GM12878 (cell line): ENCODE data around the gene CNDP1. TPM values are rescaled to one million over a fixed set of nuclear protein-coding genes. Genes with fewer than 3 reads are reported as not detected.

ENCODE experiments used
- ATAC-seq: fragments of 200-7000 bp; cut with Tn5 transposase; 3 replicates; pipeline ENCODE4 v1.9.1; 2020; ENCODE audit warnings: mild to moderate bottlenecking, moderate library complexity
- BruUV-seq: library from RNA; stranded (reverse); fragments of 400-500 nt; replicated peaks from 2 replicates; lab custom pipeline; 2021; lab: Mats Ljungman, UMichigan
- CTCF ChIA-PET: fragments of 300-600 bp; sonication (Branson Sonifier 250); formaldehyde crosslinking; extraction: SDS; loops from one replicate; lab custom pipeline; 2021; ENCODE audit warnings: inconsistent platforms; lab: Yijun Ruan, JAX
- POLR2A ChIA-PET: fragments of 350-600 bp; formaldehyde crosslinking; extraction: SDS; loops from one replicate; lab custom pipeline; 2021; ENCODE audit warnings: inconsistent platforms; lab: Charles Lee
- RAD21 ChIA-PET: fragments of 300-600 bp; sonication (Branson Sonifier 250); formaldehyde crosslinking; loops from one replicate; lab custom pipeline; 2023; ENCODE audit warnings: antibody characterized with exemption; ENCODE audit not compliant: unreplicated experiment; lab: Charles Lee
- SMC1A ChIA-PET: fragments of 300-600 bp; sonication (Branson Sonifier 250); formaldehyde crosslinking; loops from one replicate; lab custom pipeline; 2023; ENCODE audit not compliant: unreplicated experiment, uncharacterized antibody; lab: Charles Lee
- DNase-seq: peaks from one replicate; pipeline ENCODE4 v3.0.0-alpha.2; 2011; ENCODE audit warnings: low read depth, low spot score
- FAIRE-seq: peaks from 3 replicates; lab custom pipeline; 2011; peaks lifted over from hg19 to GRCh38; lab: Jason Lieb, UNC
- H2AFZ ChIP-seq: 2 replicates; pipeline ENCODE4 v1.6.0; 2011; ENCODE audit warnings: low read depth, low read length, control low read depth; ENCODE audit not compliant: control insufficient read depth
- H3K27ac ChIP-seq: 2 replicates; pipeline ENCODE4 v1.5.1; 2011; ENCODE audit warnings: control low read depth; ENCODE audit not compliant: control insufficient read depth, insufficient read depth
- H3K27me3 ChIP-seq, 2 experiments: replicated peaks in 1 of 2; 2 replicates each; pipeline versions ENCODE4 v1.6.0 to v1.6.1; 2011; ENCODE audit warnings: low read length in 1 of 2; ENCODE audit not compliant: control insufficient read depth in 2 of 2, insufficient read depth in 2 of 2
- H3K36me3 ChIP-seq, 2 experiments: 2 replicates each; pipeline ENCODE4 v1.5.1; 2011; ENCODE audit warnings: low read length in 1 of 2; ENCODE audit not compliant: control insufficient read depth in 2 of 2, insufficient read depth in 2 of 2
- H3K4me1 ChIP-seq: 2 replicates; pipeline ENCODE4 v1.6.1; 2011; ENCODE audit warnings: mild to moderate bottlenecking, low read length, moderate library complexity, mixed read lengths; ENCODE audit not compliant: control insufficient read depth, insufficient read depth
- H3K4me2 ChIP-seq: 2 replicates; pipeline ENCODE4 v1.6.0; 2011; ENCODE audit warnings: control low read depth; ENCODE audit not compliant: control insufficient read depth, insufficient read depth
- H3K4me3 ChIP-seq: fragments of 200-600 bp; sonication (generic); 2 replicates; pipeline ENCODE4 v1.5.1; 2016
- H3K79me2 ChIP-seq: 2 replicates; pipeline ENCODE4 v1.6.0; 2011; ENCODE audit warnings: low read length; ENCODE audit not compliant: control insufficient read depth, insufficient read depth
- H3K9ac ChIP-seq: 2 replicates; pipeline ENCODE4 v1.8.0; 2011; ENCODE audit warnings: low read length, control low read depth, mixed read lengths; ENCODE audit not compliant: control insufficient read depth, insufficient read depth
- H3K9me3 ChIP-seq: replicated peaks from 3 replicates; pipeline ENCODE4 v1.5.1; 2011; ENCODE audit warnings: mild to moderate bottlenecking, low read length; ENCODE audit not compliant: control insufficient read depth, insufficient read depth
- H4K20me1 ChIP-seq: 2 replicates; pipeline ENCODE4 v1.6.0; 2011; ENCODE audit not compliant: control insufficient read depth, insufficient read depth
- BMI1 ChIP-seq: fragments of 450-650 bp; IDR thresholded peaks from 2 replicates; pipeline ENCODE4 v1.6.1; 2016; ENCODE audit warnings: mild to moderate bottlenecking, moderate library complexity, borderline replicate concordance
- CHD1 ChIP-seq: IDR thresholded peaks from 2 replicates; pipeline ENCODE4 v1.6.1; 2012; ENCODE audit warnings: low read depth, low read length, improper control_type of control experiment
- CREM ChIP-seq: IDR thresholded peaks from 2 replicates; pipeline ENCODE4 v1.6.1; 2014; ENCODE audit warnings: antibody characterized with exemption, low read depth
- NR2C2 ChIP-seq: IDR thresholded peaks from 2 replicates; pipeline ENCODE4 v1.6.1; 2011; ENCODE audit warnings: borderline replicate concordance, low read depth; ENCODE audit not compliant: control insufficient read depth, insufficient read length
- POLR2A ChIP-seq: IDR thresholded peaks from 2 replicates; pipeline ENCODE4 v1.6.1; 2011; ENCODE audit warnings: low read depth, mild to moderate bottlenecking, low read length
- RELA ChIP-seq: fragments of 450-650 bp; IDR thresholded peaks from 2 replicates; pipeline ENCODE4 v1.8.0; 2014; ENCODE audit warnings: borderline replicate concordance; ENCODE audit not compliant: partially characterized antibody
- TCF7 ChIP-seq: IDR thresholded peaks from 2 replicates; pipeline ENCODE4 v1.6.1; 2014; ENCODE audit warnings: antibody characterized with exemption, borderline replicate concordance
- USF2 ChIP-seq: IDR thresholded peaks from 2 replicates; pipeline ENCODE4 v1.6.1; 2011; ENCODE audit warnings: low read depth, low read length, improper control_type of control experiment, borderline replicate concordance
- ZNF217 ChIP-seq: fragments of 450-650 bp; IDR thresholded peaks from 2 replicates; pipeline ENCODE4 v1.6.1; 2017; ENCODE audit warnings: antibody characterized with exemption, mild to moderate bottlenecking
- ZNF24 ChIP-seq: fragments of 450-650 bp; IDR thresholded peaks from 2 replicates; pipeline ENCODE4 v1.6.1; 2017; ENCODE audit warnings: antibody characterized with exemption, mild to moderate bottlenecking
- WGBS: methylation state at CpG from one replicate; pipeline ENCODE4 v1.1.6; 2016; ENCODE audit warnings: low lambda C conversion rate; ENCODE audit not compliant: insufficient replicate concordance, insufficient coverage; ENCODE audit errors: missing lambda C conversion rate; 5-methylcytosine and 5-hydroxymethylcytosine counted together
- in situ Hi-C: fragments of 300-500 bp; cut with MboI; formaldehyde crosslinking; loops from 9 replicates; pipeline ENCODE4 v1.14.3; 2018; ENCODE audit warnings: mixed read lengths
- intact Hi-C: fragments of 100-400 bp; cut with micrococcal nuclease; formaldehyde crosslinking; loops from one replicate; pipeline ENCODE4 v1.14.2; 2022; ENCODE audit not compliant: unreplicated experiment
- polyA plus RNA-seq, 11 experiments: library from polyadenylated mRNA; depleted of rRNA in 4 of 11; unstranded in 6 of 11; stranded (reverse) in 5 of 11; fragments of >200 nt; fragmentation: Nextera tagmentation in 4 of 11; fragmentation: Illumina TruSeq in 1 of 11; extraction: Ambion mirVana in 4 of 11; extraction: Trizol in 1 of 11; gene quantifications; 1 replicate in 1 of 11; 2 replicates in 10 of 11; pipeline versions ENCODE4 v1.2.1 to v1.2.3, GENCODE V29; 2011 to 2016; ENCODE audit warnings: inconsistent platforms in 2 of 11, missing spikeins in 2 of 11, low read depth in 1 of 11
- total RNA-seq, 4 experiments: library from RNA; depleted of rRNA in 3 of 4; stranded (reverse); fragments of >200 nt in 3 of 4; fragmentation: Illumina TruSeq in 1 of 4; extraction: Trizol in 1 of 4; gene quantifications; 2 replicates each; pipeline versions ENCODE4 v1.2.1 to v1.2.3, GENCODE V29; 2013 to 2021
- TF ChIP-seq, protein P1 (sequence below): fragments of 450-650 bp; IDR thresholded peaks from 2 replicates; pipeline ENCODE4 v1.6.1; 2017; ENCODE audit warnings: mild to moderate bottlenecking
- TF ChIP-seq, protein P2 (sequence below): IDR thresholded peaks from 2 replicates; pipeline ENCODE4 v1.6.1; 2012; ENCODE audit warnings: low read depth, low read length, improper control_type of control experiment

CNDP1 gene
- total and polyA plus RNA-seq, 10 of the 15 experiments (the other 5 are each of a cell fraction or from before 2014, with no cell fraction given): 0.04 to 0.05 TPM; not detected in 8

DNA sequence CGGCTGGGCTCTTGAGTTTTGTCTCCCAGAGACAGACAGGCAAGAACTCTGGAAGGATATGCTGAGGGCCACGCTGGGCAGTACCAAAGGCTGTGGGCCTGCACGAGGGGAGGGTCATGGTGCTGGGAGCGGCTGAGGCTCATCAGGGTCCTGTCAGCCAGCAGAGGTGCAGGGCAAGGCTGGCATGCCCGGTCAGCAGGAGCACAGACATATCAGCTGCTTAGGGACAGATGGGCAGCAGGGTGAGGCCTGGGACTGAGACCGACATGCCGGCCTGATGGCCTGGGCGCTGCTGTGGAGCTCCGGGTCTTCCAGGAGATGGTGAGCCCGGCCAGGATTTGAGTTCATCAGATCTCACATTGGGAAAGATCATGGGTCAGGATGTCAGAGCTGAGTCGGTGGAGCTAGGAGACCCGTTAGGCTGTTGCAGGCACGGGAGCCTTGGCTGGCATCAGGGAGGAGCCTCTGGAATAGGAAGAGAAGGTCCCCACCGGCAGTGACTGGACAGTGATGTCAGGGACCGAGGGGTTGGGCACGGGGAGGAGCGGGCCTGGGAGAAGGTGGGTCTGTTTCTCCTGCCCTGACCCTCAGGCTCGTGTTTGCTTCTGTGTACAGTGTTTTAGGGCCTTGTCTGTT, 19.3 kb upstream of the CNDP1 start:
- DNase-seq: no peak
- H2AFZ ChIP-seq: no peak overlapping the region
- H3K79me2 ChIP-seq: no peaks in the 10 kb centered on the region
- no peaks in the 10 kb centered on the region; the same call in 1 of the 2 replicates for H4K20me1 ChIP-seq
- 95% methylated on average over 15 of the region's 18 CpGs for WGBS
- in situ Hi-C loops: no loop called here
- TF ChIP-seq POLR2A (peak; percentile 50; the same call in 1 of the 2 replicates), ZNF24 (no peak)
- no peak for FAIRE-seq
- no TSS peak for BruUV-seq
- CTCF ChIA-PET: no interaction called here
- H3K4me1 ChIP-seq: no peaks in the 10 kb centered on the region
- RAD21 ChIA-PET: no interaction called here
- H3K27ac ChIP-seq: no peak overlapping the region
- H3K27me3 ChIP-seq: no peaks in the 10 kb centered on the region
- H3K9ac ChIP-seq: no peak overlapping the region
- SMC1A ChIA-PET: no interaction called here
- no peaks in the 10 kb centered on the region for H3K9me3 ChIP-seq
- no peak for ATAC-seq
- POLR2A ChIA-PET: no interaction called here
- H3K36me3 ChIP-seq: peaks cover 45 to 53% of the 10 kb centered on the region in 2 experiments
- H3K4me3 ChIP-seq: no peak overlapping the region
- no peak overlapping the region for H3K4me2 ChIP-seq
- intact Hi-C loops: no loop called here

DNA sequence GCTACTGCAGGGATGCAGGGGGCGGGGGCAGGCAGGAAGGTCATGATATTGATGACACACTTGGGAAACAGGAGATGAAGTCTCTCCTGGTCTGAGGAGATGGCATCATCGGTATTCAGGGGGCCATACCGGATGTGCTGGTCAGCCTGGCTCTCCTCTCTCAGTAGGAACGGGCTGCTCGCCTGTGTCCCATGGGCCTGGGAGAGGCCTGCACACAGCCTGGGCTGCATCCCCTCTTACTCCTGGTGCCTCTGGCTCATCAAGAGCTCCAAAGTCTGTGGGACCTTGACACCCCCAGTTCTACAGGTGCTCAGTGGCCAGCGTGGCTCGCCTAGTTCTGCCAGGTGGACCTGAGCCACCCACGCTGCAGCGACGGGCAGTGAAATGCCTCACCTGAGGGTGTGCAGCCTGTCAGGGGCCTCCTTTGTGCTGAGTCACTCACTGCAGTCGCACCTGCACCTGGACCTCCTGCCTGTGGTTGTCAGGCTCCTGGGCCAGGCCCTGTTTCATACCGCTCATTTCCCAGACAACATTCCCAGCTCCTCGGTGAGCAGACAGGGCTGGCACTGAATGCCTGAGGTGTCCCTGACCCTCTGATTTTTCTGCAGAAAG, 18.6 kb upstream of the CNDP1 start:
- 87% methylated on average over 13 of the region's 13 CpGs for WGBS
- ATAC-seq (no peak), DNase-seq (no peak), FAIRE-seq (no peak)
- no TSS peak for BruUV-seq
- Histone ChIP-seq H3K27me3 (no peaks in the 10 kb centered on the region), H4K20me1 (no peaks in the 10 kb centered on the region; the same call in 1 of the 2 replicates), H3K4me3 (no peak overlapping the region), H3K9ac (no peak overlapping the region), H2AFZ (no peak overlapping the region), H3K4me2 (no peak overlapping the region), H3K79me2 (no peaks in the 10 kb centered on the region), H3K9me3 (no peaks in the 10 kb centered on the region), H3K36me3 (peaks cover 46 to 54% of the 10 kb centered on the region in 2 experiments), H3K4me1 (no peaks in the 10 kb centered on the region), H3K27ac (no peak overlapping the region)
- CTCF ChIA-PET: no interaction called here
- SMC1A ChIA-PET: no interaction called here
- TF ChIP-seq, protein P1, sequence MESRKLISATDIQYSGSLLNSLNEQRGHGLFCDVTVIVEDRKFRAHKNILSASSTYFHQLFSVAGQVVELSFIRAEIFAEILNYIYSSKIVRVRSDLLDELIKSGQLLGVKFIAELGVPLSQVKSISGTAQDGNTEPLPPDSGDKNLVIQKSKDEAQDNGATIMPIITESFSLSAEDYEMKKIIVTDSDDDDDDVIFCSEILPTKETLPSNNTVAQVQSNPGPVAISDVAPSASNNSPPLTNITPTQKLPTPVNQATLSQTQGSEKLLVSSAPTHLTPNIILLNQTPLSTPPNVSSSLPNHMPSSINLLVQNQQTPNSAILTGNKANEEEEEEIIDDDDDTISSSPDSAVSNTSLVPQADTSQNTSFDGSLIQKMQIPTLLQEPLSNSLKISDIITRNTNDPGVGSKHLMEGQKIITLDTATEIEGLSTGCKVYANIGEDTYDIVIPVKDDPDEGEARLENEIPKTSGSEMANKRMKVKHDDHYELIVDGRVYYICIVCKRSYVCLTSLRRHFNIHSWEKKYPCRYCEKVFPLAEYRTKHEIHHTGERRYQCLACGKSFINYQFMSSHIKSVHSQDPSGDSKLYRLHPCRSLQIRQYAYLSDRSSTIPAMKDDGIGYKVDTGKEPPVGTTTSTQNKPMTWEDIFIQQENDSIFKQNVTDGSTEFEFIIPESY: no peak
- TF ChIP-seq, protein P2, sequence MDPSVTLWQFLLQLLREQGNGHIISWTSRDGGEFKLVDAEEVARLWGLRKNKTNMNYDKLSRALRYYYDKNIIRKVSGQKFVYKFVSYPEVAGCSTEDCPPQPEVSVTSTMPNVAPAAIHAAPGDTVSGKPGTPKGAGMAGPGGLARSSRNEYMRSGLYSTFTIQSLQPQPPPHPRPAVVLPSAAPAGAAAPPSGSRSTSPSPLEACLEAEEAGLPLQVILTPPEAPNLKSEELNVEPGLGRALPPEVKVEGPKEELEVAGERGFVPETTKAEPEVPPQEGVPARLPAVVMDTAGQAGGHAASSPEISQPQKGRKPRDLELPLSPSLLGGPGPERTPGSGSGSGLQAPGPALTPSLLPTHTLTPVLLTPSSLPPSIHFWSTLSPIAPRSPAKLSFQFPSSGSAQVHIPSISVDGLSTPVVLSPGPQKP: no peak
- no peak for TF ChIP-seq CHD1
- no peak for TF ChIP-seq BMI1
- TF ChIP-seq ZNF217: no peak
- TF ChIP-seq TCF7: no peak
- TF ChIP-seq CREM: no peak
- no peak for TF ChIP-seq RELA
- no peak for TF ChIP-seq NR2C2
- TF ChIP-seq USF2: no peak
- intact Hi-C loops (no loop called here), in situ Hi-C loops (no loop called here)
- POLR2A ChIA-PET: no interaction called here
- RAD21 ChIA-PET: no interaction called here
